ACC112 (cell line): ENCODE data around the gene TEDC1.

Experiments
- H2AFZ ChIP-seq: fragments of 200-600 bp; sonication (generic); one replicate; pipeline ENCODE4 v1.6.0; 2017; ENCODE audit warnings: antibody characterized with exemption, low read length; ENCODE audit not compliant: unreplicated experiment
- H3K27ac ChIP-seq: fragments of 200-600 bp; sonication (generic); 2 replicates; pipeline ENCODE4 v1.5.1; 2014; ENCODE audit warnings: low read depth, mild to moderate bottlenecking, antibody characterized with exemption, low read length, moderate library complexity
- H3K27me3 ChIP-seq: fragments of 200-600 bp; sonication (generic); 2 replicates; pipeline ENCODE4 v1.6.1; 2014; ENCODE audit warnings: mild to moderate bottlenecking, antibody characterized with exemption, low read length, moderate library complexity, mixed read lengths; ENCODE audit not compliant: insufficient read depth
- H3K36me3 ChIP-seq: fragments of 200-600 bp; sonication (generic); 2 replicates; pipeline ENCODE4 v1.6.1; 2016; ENCODE audit warnings: mild to moderate bottlenecking, antibody characterized with exemption, low read length, moderate library complexity, mixed read lengths; ENCODE audit not compliant: insufficient read depth
- H3K4me1 ChIP-seq: fragments of 200-600 bp; sonication (generic); one replicate; pipeline ENCODE4 v1.6.1; 2016; ENCODE audit warnings: low read length, mixed read lengths; ENCODE audit not compliant: insufficient read depth, unreplicated experiment, control insufficient read depth
- H3K4me3 ChIP-seq: fragments of 200-600 bp; sonication (generic); 2 replicates; pipeline ENCODE4 v1.5.1; 2014; ENCODE audit warnings: mild to moderate bottlenecking, low read depth, low read length
- H3K79me2 ChIP-seq: fragments of 200-600 bp; sonication (generic); one replicate; pipeline ENCODE4 v1.6.0; 2016; ENCODE audit warnings: low read length; ENCODE audit not compliant: control insufficient read depth, unreplicated experiment, insufficient read depth

Gene TEDC1

DNA sequence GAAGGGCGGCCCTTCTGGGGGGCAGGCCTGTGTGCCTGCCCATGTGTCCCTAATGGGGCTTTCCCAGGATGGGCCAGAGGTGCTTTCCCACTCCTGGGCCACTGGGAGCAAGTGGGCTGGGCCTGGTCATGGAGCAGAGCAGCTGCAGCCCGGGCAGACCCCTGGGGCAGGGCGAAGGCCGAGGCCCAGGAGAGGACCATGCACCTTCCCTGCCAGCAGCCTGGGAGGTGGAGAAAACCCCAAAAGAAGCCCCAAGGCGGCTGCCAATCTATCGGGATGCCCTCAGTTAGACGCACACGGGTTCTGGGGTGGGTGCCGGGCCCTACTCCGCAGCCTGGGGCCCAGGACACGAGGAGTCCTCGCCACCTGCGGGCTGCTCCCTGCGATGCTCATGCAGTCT, 32.5 kb upstream of the TEDC1 start:
- H3K36me3 ChIP-seq: peaks cover 2% of the 10 kb centered on the region; the same call in 1 of the 2 replicates

DNA sequence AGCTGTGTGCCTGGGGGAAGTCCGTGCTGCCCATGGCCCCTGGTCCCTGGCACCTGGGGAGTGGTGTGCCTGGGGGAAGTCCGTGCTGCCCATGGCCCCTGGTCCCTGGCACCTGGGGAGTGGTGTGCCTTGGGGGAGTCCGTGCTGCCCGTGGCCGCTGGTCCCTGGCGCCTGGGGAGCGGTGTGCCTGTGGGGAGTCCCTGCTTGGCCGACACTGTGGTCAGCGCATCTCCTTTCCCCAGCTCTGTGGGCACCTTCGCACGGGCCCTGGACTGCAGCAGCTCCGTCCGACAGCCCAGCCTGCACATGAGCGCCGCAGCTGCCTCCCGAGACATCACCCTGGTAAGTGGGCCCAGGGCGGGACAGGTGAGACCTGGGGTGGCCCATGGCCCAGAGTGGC, 30.9 kb upstream of the TEDC1 start:
- H3K36me3 ChIP-seq: peaks cover 5% of the 10 kb centered on the region; the same call in 1 of the 2 replicates
- peaks cover 2% of the 10 kb centered on the region for H3K4me1 ChIP-seq

More for the DNA sequence above, 32.5 kb upstream of the TEDC1 start:
- H3K27me3 ChIP-seq: no peaks in the 10 kb centered on the region
- H3K27ac ChIP-seq: no peak overlapping the region
- no peaks in the 10 kb centered on the region for H3K4me1 ChIP-seq
- no peaks in the 10 kb centered on the region for H3K79me2 ChIP-seq
- H3K4me3 ChIP-seq: no peak overlapping the region
- no peak overlapping the region for H2AFZ ChIP-seq

DNA sequence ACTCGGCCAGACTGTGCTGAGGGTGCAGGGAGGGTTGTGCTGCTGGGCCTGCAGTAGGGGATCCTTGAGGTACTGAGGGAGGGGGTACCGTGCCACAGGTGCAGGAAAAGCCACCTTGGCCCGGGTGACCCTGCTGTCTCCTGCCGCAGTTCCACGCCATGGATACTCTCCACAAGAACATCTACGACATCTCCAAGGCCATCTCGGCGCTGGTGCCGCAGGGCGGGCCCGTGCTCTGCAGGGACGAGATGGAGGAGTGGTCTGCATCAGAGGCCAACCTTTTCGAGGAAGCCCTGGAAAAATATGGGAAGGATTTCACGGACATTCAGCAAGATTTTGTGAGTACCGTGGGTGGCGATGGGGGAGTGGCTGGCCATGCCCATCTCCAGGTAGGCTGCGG, 30.4 kb upstream of the TEDC1 start:
- peaks cover 4% of the 10 kb centered on the region; the same call in 1 of the 2 replicates for H3K36me3 ChIP-seq
- H3K4me1 ChIP-seq: peaks cover 6% of the 10 kb centered on the region
- no peak overlapping the region for H3K27ac ChIP-seq
- H2AFZ ChIP-seq: no peak overlapping the region
- no peaks in the 10 kb centered on the region for H3K27me3 ChIP-seq
- H3K79me2 ChIP-seq: no peaks in the 10 kb centered on the region
- no peak overlapping the region for H3K4me3 ChIP-seq

More for the DNA sequence above, 30.9 kb upstream of the TEDC1 start:
- no peak overlapping the region for H2AFZ ChIP-seq
- H3K4me3 ChIP-seq: no peak overlapping the region
- no peaks in the 10 kb centered on the region for H3K27me3 ChIP-seq
- H3K27ac ChIP-seq: no peak overlapping the region
- H3K79me2 ChIP-seq: no peaks in the 10 kb centered on the region

DNA sequence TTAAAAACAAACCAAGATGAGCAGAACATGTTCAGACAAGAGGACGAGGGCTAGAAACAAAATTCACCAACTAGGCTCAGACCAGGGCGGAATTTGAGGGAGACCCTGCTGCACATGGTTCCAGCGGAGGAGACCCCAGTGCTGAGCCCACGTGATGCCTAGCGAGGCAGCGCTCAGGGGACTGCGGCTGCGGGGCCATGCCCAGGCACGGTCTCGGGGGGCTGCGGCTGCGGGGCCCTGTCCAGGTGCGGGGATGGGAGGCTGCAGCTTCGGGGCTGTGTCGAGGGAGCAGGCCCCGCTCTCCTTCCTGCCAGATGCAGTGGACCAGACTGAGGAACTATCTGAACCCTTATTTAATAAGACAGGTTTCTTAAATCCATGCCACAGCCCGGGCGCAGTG, 29.1 kb upstream of the TEDC1 start:
- Histone ChIP-seq H3K27me3 (no peaks in the 10 kb centered on the region), H3K79me2 (no peaks in the 10 kb centered on the region)

DNA sequence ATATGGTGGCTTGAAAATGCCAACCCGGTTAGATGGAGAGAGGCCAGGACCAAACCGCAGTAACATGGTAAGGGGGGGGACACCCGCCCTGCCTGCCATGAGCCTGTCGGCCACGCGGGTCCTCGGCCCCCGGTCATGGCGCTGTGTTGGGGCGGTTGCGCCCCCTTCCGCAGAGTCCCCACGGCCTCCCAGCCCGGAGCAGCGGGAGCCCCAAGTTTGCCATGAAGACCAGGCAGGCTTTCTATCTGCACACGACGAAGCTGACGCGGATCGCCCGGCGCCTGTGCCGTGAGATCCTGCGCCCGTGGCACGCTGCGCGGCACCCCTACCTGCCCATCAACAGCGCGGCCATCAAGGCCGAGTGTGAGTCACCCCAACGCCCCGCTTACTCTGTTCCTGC, 26.5 kb upstream of the TEDC1 start:
- Histone ChIP-seq H3K79me2 (no peaks in the 10 kb centered on the region), H3K4me1 (peaks cover 6% of the 10 kb centered on the region), H3K27me3 (no peaks in the 10 kb centered on the region), H3K27ac (no peak overlapping the region), H3K36me3 (peaks cover 4% of the 10 kb centered on the region; the same call in 1 of the 2 replicates), H3K4me3 (no peak overlapping the region), H2AFZ (no peak overlapping the region)

More for the DNA sequence above, 29.1 kb upstream of the TEDC1 start:
- H3K36me3 ChIP-seq: peaks cover 4% of the 10 kb centered on the region; the same call in 1 of the 2 replicates
- no peak overlapping the region for H2AFZ ChIP-seq
- H3K27ac ChIP-seq: no peak overlapping the region
- H3K4me1 ChIP-seq: peaks cover 6% of the 10 kb centered on the region
- no peak overlapping the region for H3K4me3 ChIP-seq

DNA sequence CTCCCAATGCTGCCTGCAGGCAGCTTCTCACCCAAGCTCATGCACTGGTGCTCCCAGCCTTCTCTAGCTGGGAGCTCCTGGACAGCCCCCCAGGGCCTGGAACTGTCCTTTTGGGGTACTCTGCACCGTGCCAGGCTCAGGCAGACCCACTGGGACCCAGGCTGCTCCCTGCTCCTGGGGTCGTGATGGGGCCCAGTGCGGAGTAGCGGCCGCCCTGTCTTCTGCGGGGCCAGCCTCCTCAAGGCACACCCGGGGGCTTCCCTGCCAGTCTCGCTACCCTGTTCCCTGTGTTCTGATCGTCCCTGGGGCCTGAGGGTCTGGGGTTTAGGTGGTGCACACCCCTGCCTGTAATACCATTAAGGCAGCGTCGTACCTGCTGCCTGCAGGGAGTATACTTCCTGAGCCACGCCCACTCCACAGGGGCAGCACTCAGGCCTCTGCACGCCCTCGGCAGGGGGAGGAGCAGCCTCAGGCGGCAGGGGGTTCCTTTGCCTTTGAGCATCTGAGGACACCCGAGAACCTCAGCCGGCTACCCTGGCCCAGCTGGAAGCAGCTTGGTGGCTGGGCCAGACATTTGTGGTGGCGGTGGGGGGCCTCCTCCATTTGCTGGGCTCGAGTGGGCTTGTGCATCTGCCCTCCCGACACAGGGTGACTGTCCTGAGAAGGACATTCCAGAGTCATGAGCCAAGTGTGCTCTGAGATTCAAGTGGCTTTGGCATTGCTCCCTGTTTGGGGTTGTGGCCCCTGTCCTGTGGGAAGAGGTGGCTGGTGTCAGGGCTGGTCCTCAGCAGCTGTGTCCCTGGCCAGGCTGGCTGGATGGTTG, 25.6 kb upstream of the TEDC1 start:
- Histone ChIP-seq H2AFZ (no peak overlapping the region), H3K4me3 (no peak overlapping the region), H3K27ac (no peak overlapping the region), H3K36me3 (peaks cover 4% of the 10 kb centered on the region; the same call in 1 of the 2 replicates), H3K27me3 (no peaks in the 10 kb centered on the region), H3K79me2 (no peaks in the 10 kb centered on the region), H3K4me1 (peaks cover 6% of the 10 kb centered on the region)

DNA sequence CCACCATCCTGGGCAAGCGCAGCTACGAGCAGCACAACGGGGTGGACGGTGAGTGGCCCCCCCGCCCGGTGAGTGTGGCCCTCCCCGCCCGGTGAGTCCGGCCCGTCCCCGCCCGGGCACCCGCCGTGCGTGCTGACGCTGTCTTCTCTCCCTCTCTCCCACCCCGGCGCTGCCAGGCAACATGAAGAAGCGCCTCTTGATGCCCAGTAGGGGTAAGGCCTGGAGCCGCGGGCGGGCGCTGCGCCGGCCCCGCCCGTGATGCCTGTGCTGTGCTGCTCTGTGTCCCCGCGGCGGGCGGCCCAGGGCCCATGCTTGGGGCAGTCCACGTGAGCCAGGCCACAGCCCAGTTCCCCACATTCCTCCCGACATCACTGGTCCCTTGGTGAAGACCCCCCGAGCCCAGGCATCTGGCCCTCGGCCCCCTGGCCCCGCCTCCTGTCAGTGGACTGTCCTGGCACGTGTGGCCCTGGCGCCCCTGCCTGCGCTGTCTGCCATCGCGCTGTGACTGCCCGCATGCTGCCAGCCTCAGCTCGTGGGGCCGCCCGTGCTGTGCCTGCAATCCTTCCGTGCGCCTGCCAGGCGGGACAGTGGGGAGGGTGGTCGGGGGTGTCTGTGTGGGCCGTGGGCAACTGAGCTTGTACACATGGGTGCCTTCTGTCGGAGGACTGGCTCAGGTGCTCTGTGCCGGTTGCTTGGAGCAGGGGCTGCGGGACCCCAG, 24.4 kb upstream of the TEDC1 start:
- no peaks in the 10 kb centered on the region for H3K27me3 ChIP-seq
- peaks cover 4% of the 10 kb centered on the region; the same call in 1 of the 2 replicates for H3K36me3 ChIP-seq
- no peak overlapping the region for H3K4me3 ChIP-seq
- no peak overlapping the region for H2AFZ ChIP-seq
- no peak overlapping the region for H3K27ac ChIP-seq
- H3K4me1 ChIP-seq: peaks cover 6% of the 10 kb centered on the region
- no peaks in the 10 kb centered on the region for H3K79me2 ChIP-seq

DNA sequence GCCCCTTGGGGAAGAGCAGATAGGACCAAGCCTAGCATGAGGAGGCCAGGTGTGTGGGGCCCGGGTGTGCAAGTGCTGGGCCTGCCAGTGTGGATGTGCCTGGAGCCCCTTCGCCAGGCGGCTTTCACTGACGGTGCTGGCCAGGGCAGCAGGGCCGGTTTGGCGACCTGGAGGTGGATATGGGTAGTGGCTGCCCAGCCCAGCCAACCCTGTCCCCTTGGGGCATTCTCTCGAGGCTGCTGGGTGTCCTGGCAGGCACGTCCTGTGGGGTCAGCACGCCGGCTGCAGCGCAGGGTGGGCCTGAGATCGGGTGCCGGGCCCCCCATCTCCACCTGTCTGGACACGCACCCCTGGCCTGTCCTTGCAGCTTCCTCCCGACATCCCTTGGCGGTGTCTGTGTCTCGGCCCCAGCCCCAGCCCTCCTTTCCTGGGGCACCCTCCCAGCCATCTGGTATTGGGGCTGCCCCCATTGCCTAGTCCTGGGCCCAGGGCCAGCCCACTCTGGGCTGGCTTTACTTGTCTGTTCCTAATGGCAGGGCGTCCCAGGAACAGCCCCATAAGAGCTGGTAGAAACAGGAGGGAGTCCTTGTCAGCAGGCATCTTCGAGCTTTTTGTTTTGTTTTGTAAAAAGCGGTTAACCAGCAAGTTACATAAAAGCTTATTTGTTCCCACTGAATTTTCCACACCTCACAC, 23.7 kb upstream of the TEDC1 start:
- Histone ChIP-seq H3K79me2 (no peaks in the 10 kb centered on the region), H3K27me3 (no peaks in the 10 kb centered on the region), H2AFZ (no peak overlapping the region), H3K36me3 (peaks cover 4% of the 10 kb centered on the region; the same call in 1 of the 2 replicates), H3K27ac (no peak overlapping the region), H3K4me3 (no peak overlapping the region), H3K4me1 (peaks cover 6% of the 10 kb centered on the region)

DNA sequence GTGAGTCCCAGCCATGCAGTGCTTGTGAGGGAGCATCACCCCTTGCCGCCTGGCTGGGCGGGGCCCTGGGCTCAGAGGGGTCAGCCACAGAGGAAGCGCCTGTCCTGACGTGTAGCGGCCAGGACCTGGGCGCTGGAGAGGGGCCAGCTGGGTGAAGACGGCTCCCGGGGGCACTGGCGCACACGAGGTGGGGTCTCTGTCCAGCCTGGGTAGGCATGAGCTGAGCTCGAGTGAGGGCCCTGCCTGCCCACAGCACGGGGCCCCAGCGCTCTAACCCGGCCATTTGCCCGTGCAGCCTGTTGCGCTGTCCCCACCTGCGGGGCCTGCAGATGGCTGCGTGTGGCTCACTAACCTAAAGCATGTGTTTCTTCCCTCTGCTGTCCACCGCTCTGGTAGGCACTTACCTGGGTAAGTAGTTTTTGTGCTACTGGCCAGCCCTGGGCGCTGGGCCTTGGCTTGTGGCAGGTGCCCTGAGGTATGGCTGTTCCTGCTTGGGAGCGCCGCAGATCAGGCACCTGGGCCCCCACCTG, 23.0 kb upstream of the TEDC1 start:
- peaks cover 4% of the 10 kb centered on the region; the same call in 1 of the 2 replicates for H3K36me3 ChIP-seq
- peaks cover 12% of the 10 kb centered on the region for H3K4me1 ChIP-seq
- H2AFZ ChIP-seq: no peak overlapping the region
- no peaks in the 10 kb centered on the region for H3K79me2 ChIP-seq
- H3K27ac ChIP-seq: no peak overlapping the region
- H3K27me3 ChIP-seq: no peaks in the 10 kb centered on the region
- no peak overlapping the region for H3K4me3 ChIP-seq

DNA sequence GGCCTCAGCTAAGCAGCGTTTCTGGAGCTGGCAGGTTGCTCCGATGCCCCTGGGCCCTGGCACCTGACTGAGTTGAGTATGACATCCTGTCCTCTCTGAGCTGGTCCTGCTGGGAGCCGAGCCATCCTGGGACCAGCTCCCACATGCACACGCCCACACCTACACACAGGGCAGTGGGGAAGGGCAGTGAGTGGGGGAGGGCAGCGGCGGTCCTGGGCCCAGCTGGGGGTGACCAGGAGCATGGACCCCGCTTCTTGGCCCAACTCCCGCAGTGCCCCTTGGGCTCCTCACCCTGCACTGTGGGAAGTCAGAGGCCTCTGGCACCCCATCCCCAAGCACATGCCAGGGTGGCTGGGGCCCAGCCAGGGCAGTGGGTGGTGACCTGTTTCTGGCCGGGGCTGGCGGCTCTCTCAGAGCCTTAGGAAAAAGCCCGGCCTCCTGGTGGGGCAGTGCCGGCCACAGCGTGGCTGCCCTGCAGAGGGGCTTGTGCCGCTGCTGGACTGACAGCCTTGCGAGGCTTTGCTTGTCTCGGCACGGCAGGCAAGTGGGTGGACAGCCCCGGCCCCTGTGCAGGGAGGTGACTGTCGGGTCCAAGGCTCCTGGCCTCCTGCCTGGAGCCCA, 22.3 kb upstream of the TEDC1 start:
- Histone ChIP-seq H2AFZ (no peak overlapping the region), H3K79me2 (no peaks in the 10 kb centered on the region), H3K27ac (no peak overlapping the region), H3K4me1 (peaks cover 17% of the 10 kb centered on the region), H3K4me3 (no peak overlapping the region), H3K27me3 (no peaks in the 10 kb centered on the region), H3K36me3 (peaks cover 4% of the 10 kb centered on the region; the same call in 1 of the 2 replicates)
